Measurements from ENCODE around the gene IP6K2. TPM values are rescaled to one million over a fixed set of nuclear protein-coding genes. Genes with fewer than 3 reads are reported as not detected.
A peak's percentile ranks its signal among the peaks of the same experiment; 100 is the strongest.

The IP6K2 gene
- total RNA-seq, 2 donors from 2014 or later, result 104 to 127 TPM

- peak; percentile 23 for TF ChIP-seq CTCF (conservative IDR thresholded peaks at IDR 0.05)
- Histone ChIP-seq H3K9ac (ENCODE audit: extremely low read depth, low read length, poor library complexity, severe bottlenecking) (no peak overlapping the region), H3K27me3 (ENCODE audit: control insufficient read depth, insufficient read depth, low read length, poor library complexity, severe bottlenecking) (no peaks in the 10 kb centered on the region), H3K36me3 (ENCODE audit: control insufficient read depth, insufficient read depth, low read length) (peaks cover 29% of the 10 kb centered on the region), H3K9me3 (ENCODE audit: control insufficient read depth, low read length) (peaks cover 8% of the 10 kb centered on the region), H3K4me3 (ENCODE audit: low read length) (peak overlapping the region; percentile 94), H3K4me1 (ENCODE audit: control insufficient read depth, insufficient read depth, low read length) (no peaks in the 10 kb centered on the region), H3K27ac (ENCODE audit: low read depth, low read length) (peak overlapping the region; percentile 25)
- Mint-ChIP-seq H3K36me3 (ENCODE audit: low read depth) (peaks cover 28% of the 10 kb centered on the region), H3K27ac (peak overlapping the region; percentile 100), H3K27me3 (ENCODE audit: insufficient read depth) (peaks cover 7% of the 10 kb centered on the region), H3K4me3 (peak overlapping the region; percentile 80), H3K4me1 (peaks cover 10% of the 10 kb centered on the region), H3K9me3 (no peaks in the 10 kb centered on the region)
- no peak for DNase-seq
- 61 to 78% methylated on average over 6 to 11 of the region's 11 CpGs for WGBS, 2 experiments (ENCODE audit: insufficient coverage in 1 of 2, insufficient read length in 1 of 2)
These were observed 52.7 kb downstream of the IP6K2 start for GRCh38 chr3:48664313-48664644.

- peaks cover 31% of the 10 kb centered on the region for H3K36me3 Mint-ChIP-seq (ENCODE audit: low read depth)
- peaks cover 10% of the 10 kb centered on the region for H3K4me1 Mint-ChIP-seq
- H3K9ac ChIP-seq (ENCODE audit: extremely low read depth, low read length, poor library complexity, severe bottlenecking), result peak overlapping the region; percentile 97
- TF ChIP-seq CTCF (conservative IDR thresholded peaks at IDR 0.05), result peak; percentile 91
- peak overlapping the region; percentile 100 for H3K27ac Mint-ChIP-seq
- 0% methylated on average over 30 to 66 of the region's 66 CpGs for WGBS, 2 experiments (ENCODE audit: insufficient coverage in 1 of 2, insufficient read length in 1 of 2)
- no peaks in the 10 kb centered on the region for H3K4me1 ChIP-seq (ENCODE audit: control insufficient read depth, insufficient read depth, low read length)
- H3K27me3 Mint-ChIP-seq (ENCODE audit: insufficient read depth), result peaks cover 10% of the 10 kb centered on the region
- no peaks in the 10 kb centered on the region for H3K27me3 ChIP-seq (ENCODE audit: control insufficient read depth, insufficient read depth, low read length, poor library complexity, severe bottlenecking)
- H3K9me3 Mint-ChIP-seq, result no peaks in the 10 kb centered on the region
- H3K4me3 Mint-ChIP-seq, result peak overlapping the region; percentile 80
- peak; percentile 100 for DNase-seq
- peaks cover 35% of the 10 kb centered on the region for H3K36me3 ChIP-seq (ENCODE audit: control insufficient read depth, insufficient read depth, low read length)
- peak overlapping the region; percentile 99 for H3K27ac ChIP-seq (ENCODE audit: low read depth, low read length)
- H3K9me3 ChIP-seq (ENCODE audit: control insufficient read depth, low read length), result peaks cover 8% of the 10 kb centered on the region
- peak overlapping the region; percentile 94 for H3K4me3 ChIP-seq (ENCODE audit: low read length)
These were observed 53.3 kb downstream of the IP6K2 start for GRCh38 chr3:48663489-48664312.

GRCh38 chr3:48662753-48663488, 54.1 kb downstream of the IP6K2 start, which contains the start of gene CELSR3:
TSS of gene CELSR3 (minus strand) at chr3:48662886. CDS start at chr3:48662634, 252 bp downstream.
- H3K4me1 ChIP-seq (ENCODE audit: control insufficient read depth, insufficient read depth, low read length), result no peaks in the 10 kb centered on the region
- peak within 1 kb of the TSS; percentile 80 for H3K4me3 Mint-ChIP-seq
- peak within 1 kb of the TSS; percentile 97 for H3K9ac ChIP-seq (ENCODE audit: extremely low read depth, low read length, poor library complexity, severe bottlenecking)
- peaks cover 15% of the 10 kb centered on the region for H3K27me3 Mint-ChIP-seq (ENCODE audit: insufficient read depth)
- peaks cover 27% of the 10 kb centered on the region for H3K36me3 Mint-ChIP-seq (ENCODE audit: low read depth)
- peaks cover 34% of the 10 kb centered on the region for H3K36me3 ChIP-seq (ENCODE audit: control insufficient read depth, insufficient read depth, low read length)
- H3K27ac ChIP-seq (ENCODE audit: low read depth, low read length), result peak within 1 kb of the TSS; percentile 99
- no peak for TF ChIP-seq CTCF (conservative IDR thresholded peaks at IDR 0.05)
- DNase-seq, result peak; percentile 95
- peaks cover 10% of the 10 kb centered on the region for H3K4me1 Mint-ChIP-seq
- H3K9me3 Mint-ChIP-seq, result no peaks in the 10 kb centered on the region
- H3K9me3 ChIP-seq (ENCODE audit: control insufficient read depth, low read length), result peaks cover 3% of the 10 kb centered on the region
- 0% methylated on average over 28 to 52 of the region's 52 CpGs for WGBS, 2 experiments (ENCODE audit: insufficient coverage in 1 of 2, insufficient read length in 1 of 2)
- H3K27me3 ChIP-seq (ENCODE audit: control insufficient read depth, insufficient read depth, low read length, poor library complexity, severe bottlenecking), result no peaks in the 10 kb centered on the region
- peak within 1 kb of the TSS; percentile 94 for H3K4me3 ChIP-seq (ENCODE audit: low read length)
- peak within 1 kb of the TSS; percentile 100 for H3K27ac Mint-ChIP-seq

Data from endodermal cell (in vitro differentiated cells).